Left colon (tissue), 2 donors: ENCODE measurements around the gene PUS1. TPM values are rescaled to one million over a fixed set of nuclear protein-coding genes. Genes with fewer than 3 reads are reported as not detected.

ENCODE experiments used
- ATAC-seq: fragments of 200-7000 bp; cut with Tn5 transposase; one replicate; pipeline ENCODE4 v1.9.1; 2020; ENCODE audit warnings: mild to moderate bottlenecking, moderate library complexity
- DNase-seq, 2 donors: peaks; one replicate each; pipeline ENCODE4 v3.0.0-alpha.2; 2020
- intact Hi-C, 2 donors: fragments of 100-400 bp; cut with DNase I in 1 of 2; cut with micrococcal nuclease in 1 of 2; formaldehyde crosslinking; loops; one replicate each; pipeline versions ENCODE4 v1.11.2 to v1.14.0; 2022; cut with DNase I, micrococcal nuclease
- total RNA-seq, 2 donors: library from RNA; stranded (reverse); fragmentation: NEBNext Ultra II Directional; extraction: Animal tissue kit (Norgen Biotek cat#: 25700); gene quantifications; one replicate each; pipeline ENCODE4 v1.2.1, GENCODE V29; 2021
- donor health status: DM: no; HTN: no; CAD: no.
- donor health status: DM: yes; HTN: yes; CAD: no.

The PUS1 gene
- total RNA-seq, 2 donors from 2014 or later, result 19.7 to 31.8 TPM

GRCh38 chr12:131913666-131914065, 15.4 kb upstream of the PUS1 start:
- DNase-seq (no peak), ATAC-seq (no peak)
- intact Hi-C loops, result no loop called here

GRCh38 chr12:131914179-131914702, 14.8 kb upstream of the PUS1 start:
- no peak for ATAC-seq
- intact Hi-C loops, result no loop called here
- DNase-seq, result no peak

- intact Hi-C loops, result no loop called here
- DNase-seq, result no peak
- no peak for ATAC-seq
Measured at GRCh38 chr12:131915000-131915689, 13.9 kb upstream of the PUS1 start.

- intact Hi-C loops, result no loop called here
- DNase-seq (no peak), ATAC-seq (no peak)
Measured at GRCh38 chr12:131915823-131916222, 13.3 kb upstream of the PUS1 start.

GRCh38 chr12:131916306-131917138, 12.6 kb upstream of the PUS1 start:
- ATAC-seq (no peak), DNase-seq (no peak)
- intact Hi-C loops, result no loop called here

GRCh38 chr12:131917139-131917710, 11.9 kb upstream of the PUS1 start:
- ATAC-seq (no peak), DNase-seq (no peak)
- intact Hi-C loops, result no loop called here

GRCh38 chr12:131917711-131918306, 11.3 kb upstream of the PUS1 start:
- no peak for DNase-seq
- intact Hi-C loops, result no loop called here
- ATAC-seq, result no peak

- DNase-seq (no peak), ATAC-seq (no peak)
- intact Hi-C loops, result no loop called here
Measured at GRCh38 chr12:131918311-131919050, 10.6 kb upstream of the PUS1 start.

- intact Hi-C loops, result no loop called here
- DNase-seq (no peak), ATAC-seq (no peak)
Measured at GRCh38 chr12:131919051-131919347, 10.1 kb upstream of the PUS1 start.

- ATAC-seq (no peak), DNase-seq (no peak)
- intact Hi-C loops, result no loop called here
Measured at GRCh38 chr12:131919366-131920156, 9.5 kb upstream of the PUS1 start.

GRCh38 chr12:131920157-131920508, 8.9 kb upstream of the PUS1 start:
- DNase-seq, result no peak
- intact Hi-C loops, result no loop called here
- ATAC-seq, result no peak

GRCh38 chr12:131920902-131921840, 7.9 kb upstream of the PUS1 start:
- ATAC-seq (peak; percentile 7), DNase-seq (no peak)
- intact Hi-C loops, result no loop called here

GRCh38 chr12:131921866-131922769, 7.0 kb upstream of the PUS1 start:
- DNase-seq, result no peak
- intact Hi-C loops, result no loop called here
- ATAC-seq, result peak; percentile 36

GRCh38 chr12:131922772-131923171, 6.3 kb upstream of the PUS1 start:
- intact Hi-C loops, result no loop called here
- DNase-seq (no peak), ATAC-seq (no peak)

GRCh38 chr12:131923260-131923659, 5.8 kb upstream of the PUS1 start:
- intact Hi-C loops, result no loop called here
- DNase-seq, result peak in 1 of 2 donors; percentile 34

More at GRCh38 chr12:131923260-131923659, 5.8 kb upstream of the PUS1 start:
- no peak for ATAC-seq
